Thoracic aorta (tissue), 2 donors: ENCODE measurements around the gene ZNF423. TPM values are rescaled to one million over a fixed set of nuclear protein-coding genes. Genes with fewer than 3 reads are reported as not detected.

Source experiments
- ATAC-seq: fragments of 150-250 bp; one replicate; pipeline ENCODE4 v1.8.0; 2017; ENCODE audit warnings: low read depth; ENCODE audit not compliant: insufficient number of reproducible peaks, low FRiP score
- DNase-seq: peaks from one replicate; pipeline ENCODE4 v3.0.0-alpha.2; 2020; ENCODE audit warnings: low spot score
- H3K27ac ChIP-seq, 2 donors: fragments of 200-600 bp; sonication (generic); 1 replicate in 1 of 2; 2 replicates in 1 of 2; pipeline ENCODE4 v1.5.1; 2016; ENCODE audit warnings: mild to moderate bottlenecking in 2 of 2, moderate library complexity in 2 of 2
- H3K27me3 ChIP-seq: fragments of 200-600 bp; sonication (generic); replicated peaks from 2 replicates; pipeline ENCODE4 v1.6.0; 2016; ENCODE audit warnings: mild to moderate bottlenecking; ENCODE audit not compliant: insufficient read depth
- H3K36me3 ChIP-seq: fragments of 200-600 bp; sonication (generic); one replicate; pipeline ENCODE4 v1.5.1; 2016
- H3K4me1 ChIP-seq, 2 donors: fragments of 200-600 bp; sonication (generic); 1 replicate in 1 of 2; 2 replicates in 1 of 2; pipeline versions ENCODE4 v1.5.1 to v1.6.0; 2016; ENCODE audit warnings: low read depth in 2 of 2, mild to moderate bottlenecking in 1 of 2; ENCODE audit not compliant: control insufficient read depth in 1 of 2
- H3K4me3 ChIP-seq: fragments of 200-600 bp; sonication (generic); 2 replicates; pipeline ENCODE4 v1.5.1; 2016; ENCODE audit warnings: mild to moderate bottlenecking
- H3K9me3 ChIP-seq: fragments of 200-600 bp; sonication (generic); 2 replicates; pipeline ENCODE4 v1.5.1; 2016
- total RNA-seq, 2 donors: library from RNA; depleted of rRNA; stranded (reverse); fragments of >200 nt; gene quantifications; one replicate each; pipeline versions ENCODE4 v1.1.0 to v1.2.3, GENCODE V29; 2016
- TF ChIP-seq, protein P1 (sequence below): fragments of 200-600 bp; sonication (generic); IDR thresholded peaks from one replicate; pipeline ENCODE4 v1.5.1; 2019; ENCODE audit warnings: antibody characterized with exemption

Gene ZNF423
- total RNA-seq, 2 donors from 2014 or later, result 16.2 to 22.9 TPM

DNA sequence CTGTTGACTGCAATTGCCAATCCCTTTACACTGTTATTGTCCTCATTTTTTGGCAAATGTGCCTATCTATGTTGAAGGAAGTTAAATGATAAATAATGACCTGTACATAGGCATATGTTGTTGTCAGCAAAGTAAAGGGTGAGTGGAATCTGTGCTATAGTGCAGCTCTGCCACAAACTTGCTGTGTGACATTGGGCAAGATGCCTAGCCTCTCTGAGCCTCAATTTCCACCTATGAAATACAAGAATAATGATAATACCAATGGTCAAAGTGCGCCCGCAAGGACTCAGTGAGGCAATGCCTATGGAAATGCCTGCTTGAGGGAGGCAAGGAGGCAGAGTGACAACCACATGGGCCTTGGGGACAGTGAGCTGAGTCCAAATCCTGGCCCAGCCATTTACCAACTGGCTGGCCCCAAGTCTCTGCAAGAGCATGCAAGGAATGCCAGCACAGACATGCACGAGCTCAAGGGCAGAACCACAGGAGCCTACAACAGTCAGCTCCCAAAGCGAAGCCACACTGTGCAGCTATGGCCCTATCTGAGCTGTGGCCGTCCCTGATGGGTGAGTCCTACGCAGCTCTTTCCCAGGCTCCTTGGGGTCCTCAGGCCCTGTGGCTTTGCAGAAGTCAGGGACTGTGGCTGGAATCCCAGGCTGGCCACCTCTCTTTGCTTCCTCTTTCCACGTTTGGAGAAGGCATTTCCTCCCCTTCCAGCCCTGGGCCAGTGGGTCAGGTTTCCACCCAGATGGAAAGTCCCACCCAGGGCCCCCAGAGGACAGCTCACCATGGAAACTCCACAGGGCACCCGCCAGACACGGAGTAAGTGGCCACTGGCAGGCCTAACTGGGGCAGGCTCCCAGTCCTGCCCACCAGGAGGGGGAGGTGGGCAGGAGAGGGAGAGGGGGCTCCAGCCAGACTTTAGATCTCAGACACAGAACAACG is 82.1 kb downstream of the ZNF423 start:
- DNase-seq, result no peak
- no peak for ATAC-seq
- TF ChIP-seq, protein P1, sequence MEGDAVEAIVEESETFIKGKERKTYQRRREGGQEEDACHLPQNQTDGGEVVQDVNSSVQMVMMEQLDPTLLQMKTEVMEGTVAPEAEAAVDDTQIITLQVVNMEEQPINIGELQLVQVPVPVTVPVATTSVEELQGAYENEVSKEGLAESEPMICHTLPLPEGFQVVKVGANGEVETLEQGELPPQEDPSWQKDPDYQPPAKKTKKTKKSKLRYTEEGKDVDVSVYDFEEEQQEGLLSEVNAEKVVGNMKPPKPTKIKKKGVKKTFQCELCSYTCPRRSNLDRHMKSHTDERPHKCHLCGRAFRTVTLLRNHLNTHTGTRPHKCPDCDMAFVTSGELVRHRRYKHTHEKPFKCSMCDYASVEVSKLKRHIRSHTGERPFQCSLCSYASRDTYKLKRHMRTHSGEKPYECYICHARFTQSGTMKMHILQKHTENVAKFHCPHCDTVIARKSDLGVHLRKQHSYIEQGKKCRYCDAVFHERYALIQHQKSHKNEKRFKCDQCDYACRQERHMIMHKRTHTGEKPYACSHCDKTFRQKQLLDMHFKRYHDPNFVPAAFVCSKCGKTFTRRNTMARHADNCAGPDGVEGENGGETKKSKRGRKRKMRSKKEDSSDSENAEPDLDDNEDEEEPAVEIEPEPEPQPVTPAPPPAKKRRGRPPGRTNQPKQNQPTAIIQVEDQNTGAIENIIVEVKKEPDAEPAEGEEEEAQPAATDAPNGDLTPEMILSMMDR, result no peak

DNA sequence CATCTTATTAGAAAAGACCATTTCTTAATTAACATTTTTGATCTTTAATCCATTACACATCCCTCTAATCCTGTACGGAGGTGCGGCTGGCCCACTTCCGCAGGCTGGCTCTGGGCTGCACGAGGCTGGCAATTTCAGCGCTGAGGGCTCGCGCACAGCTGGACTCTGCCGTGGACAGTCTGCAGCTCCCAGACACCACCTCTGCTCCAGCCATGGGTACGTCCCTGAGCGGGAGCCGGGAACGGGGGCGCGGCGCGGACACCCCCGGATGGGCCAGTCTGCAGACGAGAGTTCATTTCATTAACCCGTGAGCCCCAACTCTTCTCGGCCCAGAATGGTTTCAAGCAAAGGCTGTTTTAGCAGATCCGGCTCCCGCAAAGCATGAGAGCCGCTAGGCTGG is 87.9 kb downstream of the ZNF423 start:
- H3K9me3 ChIP-seq, result no peaks in the 10 kb centered on the region
- no peaks in the 10 kb centered on the region for H3K4me1 ChIP-seq
- no peak overlapping the region for H3K27ac ChIP-seq
- no peak for ATAC-seq
- no peak overlapping the region for H3K4me3 ChIP-seq
- TF ChIP-seq, protein P1, result no peak
- no peak for DNase-seq
- H3K27me3 ChIP-seq, result no peaks in the 10 kb centered on the region
- no peaks in the 10 kb centered on the region for H3K36me3 ChIP-seq

More for the DNA sequence above, 82.1 kb downstream of the ZNF423 start:
- Histone ChIP-seq H3K9me3 (no peaks in the 10 kb centered on the region), H3K4me3 (no peak overlapping the region), H3K27ac (no peak overlapping the region), H3K27me3 (no peaks in the 10 kb centered on the region), H3K4me1 (peaks cover 3 to 14% of the 10 kb centered on the region in 2 donors), H3K36me3 (no peaks in the 10 kb centered on the region)

DNA sequence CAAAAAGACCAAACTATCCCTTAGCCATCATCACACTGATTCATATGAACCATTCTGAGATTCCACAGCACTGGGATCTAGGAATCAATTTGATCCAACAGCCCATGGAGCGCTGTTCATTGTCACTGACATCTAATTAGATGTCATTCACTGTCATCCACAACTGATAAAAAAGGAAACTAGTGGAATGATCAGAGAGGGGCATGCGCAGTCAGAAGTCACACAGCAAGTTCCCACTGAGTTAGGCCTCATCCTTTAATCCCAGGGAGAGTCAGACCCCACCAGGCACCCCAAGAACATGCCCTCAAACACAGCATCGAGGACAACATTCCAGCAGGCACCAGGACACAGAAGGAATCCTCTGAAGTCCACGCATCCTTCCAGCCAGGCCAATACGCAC is 88.5 kb downstream of the ZNF423 start:
- Histone ChIP-seq H3K36me3 (no peaks in the 10 kb centered on the region), H3K4me1 (no peaks in the 10 kb centered on the region), H3K27ac (no peak overlapping the region), H3K27me3 (no peaks in the 10 kb centered on the region), H3K9me3 (no peaks in the 10 kb centered on the region), H3K4me3 (no peak overlapping the region)
- TF ChIP-seq, protein P1, result no peak
- DNase-seq (no peak), ATAC-seq (no peak)

DNA sequence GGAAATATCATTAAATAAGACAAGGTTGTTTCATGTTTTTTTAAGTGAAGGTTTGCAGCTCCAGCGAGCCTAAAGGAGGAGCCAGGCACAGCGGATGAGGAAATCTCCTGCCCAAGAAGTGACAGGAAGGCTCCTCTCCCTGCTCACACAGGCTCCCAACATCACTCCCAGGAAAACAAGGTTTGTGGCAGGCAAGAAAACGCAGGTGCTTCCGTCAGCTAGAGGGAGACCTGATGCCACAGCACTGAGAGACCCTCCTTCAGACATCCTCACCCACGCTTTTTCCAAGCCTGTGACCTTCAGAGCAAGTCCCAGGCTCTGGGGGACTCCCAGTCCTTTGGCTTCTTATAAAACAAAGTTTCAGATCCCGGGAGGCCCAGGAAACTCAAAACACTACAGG is 89.7 kb downstream of the ZNF423 start:
- H3K4me3 ChIP-seq, result no peak overlapping the region
- H3K27ac ChIP-seq, result no peak overlapping the region
- no peaks in the 10 kb centered on the region for H3K4me1 ChIP-seq
- H3K36me3 ChIP-seq, result no peaks in the 10 kb centered on the region
- H3K27me3 ChIP-seq, result no peaks in the 10 kb centered on the region
- ATAC-seq, result no peak
- TF ChIP-seq, protein P1, result no peak
- DNase-seq, result no peak
- no peaks in the 10 kb centered on the region for H3K9me3 ChIP-seq

DNA sequence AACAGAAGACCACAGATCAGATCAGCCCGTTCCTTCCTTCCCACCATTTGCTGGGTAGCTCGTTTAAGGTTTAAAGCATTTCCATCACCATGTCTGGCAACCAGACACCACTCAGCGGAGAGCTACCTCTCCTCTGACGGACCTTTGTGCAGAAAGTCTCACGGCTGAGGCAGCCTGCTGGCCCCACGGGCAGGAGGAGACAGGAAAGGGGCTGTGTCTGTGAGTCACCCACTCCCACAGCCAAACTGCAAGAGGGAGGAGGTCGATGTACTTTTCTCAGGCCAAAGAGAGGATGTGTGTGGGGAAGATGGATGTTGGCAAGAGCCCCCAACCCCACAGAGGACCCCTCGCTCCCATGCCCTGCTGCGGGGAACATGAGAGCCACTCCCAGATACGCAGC is 92.1 kb downstream of the ZNF423 start:
- Histone ChIP-seq H3K27ac (no peak overlapping the region), H3K36me3 (no peaks in the 10 kb centered on the region), H3K4me1 (no peaks in the 10 kb centered on the region), H3K9me3 (no peaks in the 10 kb centered on the region), H3K27me3 (no peaks in the 10 kb centered on the region), H3K4me3 (no peak overlapping the region)
- ATAC-seq (no peak), DNase-seq (no peak)
- TF ChIP-seq, protein P1, result no peak
